HG03135 (cell line): ENCODE measurements around the gene WTAP.
A peak's percentile ranks its signal among the peaks of the same experiment; 100 is the strongest.
"Not testable (repeated sequence)": the region's sequence is repeated elsewhere in the genome, so short reads cannot be mapped to it uniquely, and the experiment has no call there.

Source experiments
- ATAC-seq: cut with Tn5 transposase; IDR thresholded peaks from one replicate; pipeline ENCODE4 v1.9.1; 2021; ENCODE audit warnings: mild to moderate bottlenecking, moderate library complexity; ENCODE audit not compliant: unreplicated experiment

Gene WTAP

GRCh38 chr6:159726918-159727716 is at the start of gene WTAP:
Gene WTAP, plus strand, starts transcription at chr6:159727506. Its CDS starts 8,760 bp downstream, at chr6:159736266.
- ATAC-seq, result peak; percentile 80

GRCh38 chr6:159677506-159678165 is 49.7 kb upstream of the WTAP start:
- ATAC-seq, result no peak

GRCh38 chr6:159678574-159678973 is 48.7 kb upstream of the WTAP start:
- ATAC-seq, result no peak

GRCh38 chr6:159679091-159680077 is 47.9 kb upstream of the WTAP start:
- no peak for ATAC-seq

GRCh38 chr6:159680104-159680503 is 47.2 kb upstream of the WTAP start:
- ATAC-seq, result no peak

- ATAC-seq, result no peak
Observed at GRCh38 chr6:159681191-159681880, 46.0 kb upstream of the WTAP start.

GRCh38 chr6:159682295-159682694 is 45.0 kb upstream of the WTAP start:
- no peak for ATAC-seq

- ATAC-seq, result no peak
Observed at GRCh38 chr6:159682810-159683209, 44.5 kb upstream of the WTAP start.

- ATAC-seq, result no peak
Observed at GRCh38 chr6:159684013-159684304, 43.3 kb upstream of the WTAP start.

- ATAC-seq, result no peak
Observed at GRCh38 chr6:159686040-159686439, 41.3 kb upstream of the WTAP start.

GRCh38 chr6:159686703-159687102 is 40.6 kb upstream of the WTAP start:
- no peak for ATAC-seq

- no peak for ATAC-seq
Observed at GRCh38 chr6:159687341-159687740, 40.0 kb upstream of the WTAP start.

- no peak for ATAC-seq
Observed at GRCh38 chr6:159688266-159688905, 38.9 kb upstream of the WTAP start.

GRCh38 chr6:159689001-159689400 is 38.3 kb upstream of the WTAP start:
- ATAC-seq, result no peak

GRCh38 chr6:159690135-159690534 is 37.2 kb upstream of the WTAP start:
- not testable (repeated sequence) for ATAC-seq

- ATAC-seq, result no peak
Observed at GRCh38 chr6:159691133-159691962, 36.0 kb upstream of the WTAP start.

- no peak for ATAC-seq
Observed at GRCh38 chr6:159691963-159692287, 35.4 kb upstream of the WTAP start.

GRCh38 chr6:159692303-159693127 is 34.8 kb upstream of the WTAP start:
- ATAC-seq, result peak; percentile 33
